Spleen (tissue), 11 donors: Measurements from ENCODE around the gene NCLN. TPM values are rescaled to one million over a fixed set of nuclear protein-coding genes. Genes with fewer than 3 reads are reported as not detected.

ENCODE experiments used
- DNase-seq: peaks from one replicate; pipeline ENCODE4 v3.0.0-alpha.2; 2020
- H3K27ac ChIP-seq, 8 donors: fragments of 200-600 bp; sonication (generic) in 7 of 8; 1 replicate in 4 of 8; 2 replicates in 4 of 8; pipeline versions ENCODE4 v1.5.0 to v1.8.0; 2016 to 2021; ENCODE audit warnings: inconsistent platforms in 4 of 8, mild to moderate bottlenecking in 4 of 8, moderate library complexity in 1 of 8
- H3K27me3 ChIP-seq, 7 donors: fragments of 200-600 bp; sonication (generic) in 6 of 7; replicated peaks in 1 of 7; 1 replicate in 4 of 7; 2 replicates in 3 of 7; pipeline versions ENCODE4 v1.5.0 to v1.8.0; 2016 to 2021; ENCODE audit warnings: inconsistent platforms in 3 of 7, mild to moderate bottlenecking in 1 of 7
- H3K36me3 ChIP-seq, 6 donors: fragments of 200-600 bp; sonication (generic) in 5 of 6; 1 replicate in 4 of 6; 2 replicates in 2 of 6; pipeline versions ENCODE4 v1.5.0 to v1.8.0; 2016 to 2021; ENCODE audit warnings: inconsistent platforms in 2 of 6
- H3K4me1 ChIP-seq, 6 donors: fragments of 200-600 bp; sonication (generic) in 5 of 6; 1 replicate in 3 of 6; 2 replicates in 3 of 6; pipeline versions ENCODE4 v1.5.0 to v1.8.0; 2016 to 2021; ENCODE audit warnings: inconsistent platforms in 3 of 6
- H3K4me3 ChIP-seq, 8 donors: fragments of 200-600 bp; sonication (generic) in 7 of 8; 1 replicate in 4 of 8; 2 replicates in 4 of 8; pipeline versions ENCODE4 v1.5.0 to v1.8.0; 2016 to 2021; ENCODE audit warnings: inconsistent platforms in 4 of 8, mild to moderate bottlenecking in 4 of 8, moderate library complexity in 2 of 8
- H3K9me3 ChIP-seq, 8 donors: fragments of 200-600 bp; sonication (generic) in 7 of 8; 1 replicate in 4 of 8; 2 replicates in 4 of 8; pipeline versions ENCODE4 v1.5.0 to v1.8.0; 2016 to 2021; ENCODE audit warnings: inconsistent platforms in 4 of 8
- POLR2A ChIP-seq, 3 donors: fragments of 450-650 bp; IDR thresholded peaks; one replicate each; pipeline ENCODE4 v1.5.1; 2017; ENCODE audit warnings: antibody characterized with exemption in 3 of 3, mild to moderate bottlenecking in 1 of 3
- POLR2AphosphoS5 ChIP-seq, 3 donors: sonication (generic); formaldehyde crosslinking; IDR thresholded peaks; one replicate each; pipeline ENCODE4 v1.5.1; 2017; ENCODE audit warnings: antibody characterized with exemption in 3 of 3
- WGBS, 5 donors: extraction: QIAGEN DNeasy Blood & Tissue Kit in 3 of 5; methylation state at CpG; one replicate each; pipeline versions ENCODE4 v1.1.5 to v1.1.7; 2013 to 2018; 5-methylcytosine and 5-hydroxymethylcytosine counted together
- intact Hi-C: fragments of 100-400 bp; cut with DNase I; formaldehyde crosslinking; loops from one replicate; pipeline ENCODE4 v1.15.0; 2023; ENCODE audit warnings: low total_unique reads
- polyA plus RNA-seq, 3 donors: library from polyadenylated mRNA; stranded (reverse); fragments of 200-250 nt; gene quantifications; one replicate each; pipeline ENCODE4 v1.2.1, GENCODE V29; 2013
- total RNA-seq, 7 donors: library from RNA; depleted of rRNA in 3 of 7; stranded (reverse); fragments of >200 nt in 3 of 7; fragmentation: NEBNext Ultra II Directional in 4 of 7; extraction: Animal tissue kit (Norgen Biotek cat#: 25700) in 4 of 7; gene quantifications; one replicate each; pipeline versions ENCODE4 v1.1.0 to v1.2.1, GENCODE V29; 2016 to 2021
- TF ChIP-seq, protein P1 (sequence below), 11 experiments: fragments of 200-600 bp in 7 of 11; fragments of 450-650 bp in 4 of 11; sonication (generic) in 4 of 11; IDR thresholded peaks in 8 of 11; conservative IDR thresholded peaks in 3 of 11; 1 replicate in 7 of 11; 2 replicates in 4 of 11; pipeline versions ENCODE4 v1.4.0 to v1.8.0; 2016 to 2021; ENCODE audit warnings: antibody characterized with exemption in 11 of 11, inconsistent platforms in 4 of 11, mild to moderate bottlenecking in 1 of 11
- donor health status: healthy with polysubstance abuse.
- donor health status: DM: no; HTN: no; CAD: no; lungs with moderate emphysema.
- donor health status: DM: no; HTN: no; CAD: no.
- donor health status: Bipolar disorder and iron deficiency.
- donor health status: healthy.
- donor health status: DM: no; HTN: no; CAD: no.
- donor health status: DM: yes; HTN: yes; CAD: no.

The NCLN gene
- total and polyA plus RNA-seq, 10 donors: 37.8 to 89.5 (median 48.9) TPM

DNA sequence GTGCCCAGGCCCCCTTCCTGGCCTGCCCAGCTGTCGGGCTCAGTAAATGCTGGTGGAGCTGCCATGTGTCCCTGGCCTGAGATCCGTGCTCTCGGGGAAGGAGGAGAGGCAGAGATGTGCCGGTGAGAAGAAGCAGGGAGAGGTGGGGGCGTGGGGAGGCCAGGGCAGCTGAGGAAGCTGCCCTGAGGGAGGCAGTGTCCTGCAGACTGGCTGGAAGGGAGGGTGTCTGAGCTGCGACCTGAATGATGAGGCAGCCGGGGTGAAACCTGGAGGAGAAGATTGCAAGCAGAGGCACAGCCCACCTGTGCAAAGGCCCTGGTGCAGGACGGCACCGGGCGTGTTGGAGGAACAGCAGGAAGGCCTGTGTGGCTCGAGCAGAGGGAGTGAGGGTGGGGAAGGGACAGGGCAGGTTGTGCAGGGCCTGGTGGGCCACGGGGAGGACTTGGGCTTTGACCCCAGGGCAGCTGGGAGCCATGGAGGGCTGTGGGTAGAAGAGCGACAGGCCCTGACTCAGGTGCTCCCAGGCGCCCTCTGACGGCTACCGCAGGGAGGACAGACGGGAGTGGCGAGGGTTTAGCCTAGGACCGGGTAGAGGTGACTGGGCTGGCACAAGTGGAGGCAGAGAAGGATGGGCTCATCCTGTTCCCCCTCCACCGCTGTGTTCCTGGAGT lies 24.8 kb downstream of the NCLN start:
- peaks cover 0 to 14% (median 3%) of the 10 kb centered on the region in 6 donors for H3K4me1 ChIP-seq
- peak; percentile 91 for DNase-seq
- TF ChIP-seq POLR2AphosphoS5 (IDR thresholded peaks at IDR 0.05) (peak; percentile 31 to 72 (median 39)), POLR2A (IDR thresholded peaks at IDR 0.05) (no peak)
- TF ChIP-seq, protein P1, sequence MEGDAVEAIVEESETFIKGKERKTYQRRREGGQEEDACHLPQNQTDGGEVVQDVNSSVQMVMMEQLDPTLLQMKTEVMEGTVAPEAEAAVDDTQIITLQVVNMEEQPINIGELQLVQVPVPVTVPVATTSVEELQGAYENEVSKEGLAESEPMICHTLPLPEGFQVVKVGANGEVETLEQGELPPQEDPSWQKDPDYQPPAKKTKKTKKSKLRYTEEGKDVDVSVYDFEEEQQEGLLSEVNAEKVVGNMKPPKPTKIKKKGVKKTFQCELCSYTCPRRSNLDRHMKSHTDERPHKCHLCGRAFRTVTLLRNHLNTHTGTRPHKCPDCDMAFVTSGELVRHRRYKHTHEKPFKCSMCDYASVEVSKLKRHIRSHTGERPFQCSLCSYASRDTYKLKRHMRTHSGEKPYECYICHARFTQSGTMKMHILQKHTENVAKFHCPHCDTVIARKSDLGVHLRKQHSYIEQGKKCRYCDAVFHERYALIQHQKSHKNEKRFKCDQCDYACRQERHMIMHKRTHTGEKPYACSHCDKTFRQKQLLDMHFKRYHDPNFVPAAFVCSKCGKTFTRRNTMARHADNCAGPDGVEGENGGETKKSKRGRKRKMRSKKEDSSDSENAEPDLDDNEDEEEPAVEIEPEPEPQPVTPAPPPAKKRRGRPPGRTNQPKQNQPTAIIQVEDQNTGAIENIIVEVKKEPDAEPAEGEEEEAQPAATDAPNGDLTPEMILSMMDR (IDR thresholded peaks at IDR 0.05 in 8 of 11, conservative IDR thresholded peaks at IDR 0.05 in 3 of 11): peak; percentile 30 to 89 (median 65)
- intact Hi-C loops: no loop called here
- WGBS, 5 donors: 43 to 56% (median 47%) methylated on average over 19 to 20 of the region's 20 CpGs
- no peak overlapping the region for H3K27ac ChIP-seq
- H3K27me3 ChIP-seq: no peaks in the 10 kb centered on the region
- H3K9me3 ChIP-seq: no peaks in the 10 kb centered on the region
- H3K36me3 ChIP-seq: peaks cover 3 to 42% (median 30%) of the 10 kb centered on the region in 6 donors
- H3K4me3 ChIP-seq: no peak overlapping the region

DNA sequence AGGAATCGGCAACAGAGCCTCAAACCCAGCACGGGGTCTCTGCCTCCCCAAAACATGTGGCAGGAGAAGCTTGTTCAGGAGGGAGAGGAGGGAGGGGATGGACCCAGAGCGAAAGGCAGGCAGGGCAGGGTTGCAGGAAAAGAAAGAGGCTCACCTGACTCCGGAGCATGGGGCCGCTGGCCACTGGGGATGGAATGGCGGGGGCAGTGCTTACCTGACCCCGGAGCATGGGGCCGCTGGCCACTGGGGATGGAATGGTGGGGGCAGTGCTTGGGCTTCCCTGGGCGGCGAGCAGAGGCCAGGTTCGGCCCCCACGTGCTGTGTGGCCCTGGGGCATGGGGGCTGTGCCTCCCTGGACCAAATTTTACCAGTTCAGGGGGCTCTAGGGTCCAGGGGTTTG lies 25.5 kb downstream of the NCLN start:
- no peaks in the 10 kb centered on the region for H3K27me3 ChIP-seq
- no peak overlapping the region for H3K27ac ChIP-seq
- H3K9me3 ChIP-seq: no peaks in the 10 kb centered on the region
- peak in 2 of 3 donors; percentile 3 to 5 for TF ChIP-seq POLR2AphosphoS5 (IDR thresholded peaks at IDR 0.05)
- TF ChIP-seq, protein P1 (IDR thresholded peaks at IDR 0.05 in 8 of 11, conservative IDR thresholded peaks at IDR 0.05 in 3 of 11): no peak
- TF ChIP-seq POLR2A (IDR thresholded peaks at IDR 0.05): no peak
- peaks cover 3 to 35% (median 23%) of the 10 kb centered on the region in 6 donors for H3K36me3 ChIP-seq
- H3K4me3 ChIP-seq: no peak overlapping the region
- intact Hi-C loops: no loop called here
- H3K4me1 ChIP-seq: peaks cover 0 to 14% (median 3%) of the 10 kb centered on the region in 6 donors
- no peak for DNase-seq
- 64 to 77% (median 72%) methylated on average over 10 to 12 of the region's 12 CpGs for WGBS, 5 donors

DNA sequence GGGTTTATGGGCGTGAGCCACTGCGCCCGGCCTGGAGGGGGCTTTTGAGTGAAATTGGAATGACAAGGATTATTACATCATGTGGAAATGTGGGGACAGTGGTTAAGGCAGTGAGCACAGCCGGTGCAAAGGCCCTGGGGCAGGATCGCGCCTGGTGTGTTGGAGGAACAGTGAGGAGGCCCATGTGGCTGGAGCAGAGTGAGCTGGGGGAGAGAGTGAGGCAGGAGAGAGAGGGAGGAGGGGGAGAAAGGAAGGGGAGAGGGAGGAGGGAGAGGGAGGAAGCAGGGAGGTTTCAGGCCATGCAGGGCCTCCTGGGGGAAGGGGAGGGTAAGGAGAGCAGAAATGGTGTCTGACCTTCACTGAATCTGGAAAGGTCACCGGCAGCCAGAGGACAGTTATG lies 27.4 kb downstream of the NCLN start:
- Histone ChIP-seq H3K4me1 (peaks cover 0 to 14% (median 3%) of the 10 kb centered on the region in 6 donors), H3K9me3 (peaks cover 0 to 3% (median 0%) of the 10 kb centered on the region in 8 donors), H3K4me3 (no peak overlapping the region), H3K27me3 (no peaks in the 10 kb centered on the region), H3K27ac (no peak overlapping the region), H3K36me3 (peaks cover 0 to 16% (median 4%) of the 10 kb centered on the region in 6 donors)
- 90 to 93% (median 91%) methylated on average over 7 of the region's 7 CpGs for WGBS, 5 donors
- intact Hi-C loops: no loop called here
- no peak for DNase-seq
- TF ChIP-seq POLR2A (IDR thresholded peaks at IDR 0.05): no peak
- TF ChIP-seq, protein P1 (IDR thresholded peaks at IDR 0.05 in 8 of 11, conservative IDR thresholded peaks at IDR 0.05 in 3 of 11): no peak
- no peak for TF ChIP-seq POLR2AphosphoS5 (IDR thresholded peaks at IDR 0.05)

DNA sequence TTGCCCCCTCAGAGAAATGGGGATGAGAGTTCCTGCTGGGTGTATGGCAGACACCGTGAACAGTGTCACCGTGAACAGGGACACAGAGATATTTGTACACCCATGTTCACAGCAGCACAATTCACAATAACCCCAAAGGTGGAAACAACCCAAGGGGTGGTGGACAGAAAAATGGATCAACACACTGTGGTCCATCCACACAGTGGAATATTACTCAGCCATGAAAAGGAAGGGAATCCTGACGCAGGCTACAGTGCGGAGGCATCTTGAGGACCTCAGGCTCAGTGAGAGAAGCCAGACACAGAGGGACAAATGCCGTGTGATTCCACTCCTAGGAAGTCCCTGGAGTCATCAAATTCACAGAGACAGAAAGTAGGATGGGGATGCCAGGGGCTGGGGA lies 31.1 kb downstream of the NCLN start:
- H3K4me3 ChIP-seq: no peak overlapping the region
- 82 to 99% (median 91%) methylated on average over 5 of the region's 5 CpGs for WGBS, 5 donors
- H3K36me3 ChIP-seq: no peaks in the 10 kb centered on the region
- TF ChIP-seq, protein P1 (IDR thresholded peaks at IDR 0.05 in 8 of 11, conservative IDR thresholded peaks at IDR 0.05 in 3 of 11): no peak
- H3K27ac ChIP-seq: no peak overlapping the region
- no peak for DNase-seq
- no peaks in the 10 kb centered on the region for H3K4me1 ChIP-seq
- intact Hi-C loops: no loop called here
- peaks cover 0 to 3% (median 0%) of the 10 kb centered on the region in 8 donors for H3K9me3 ChIP-seq
- H3K27me3 ChIP-seq: peaks cover 0 to 9% (median 1%) of the 10 kb centered on the region in 7 donors
